ENCODE results near the gene VAPB. TPM values are rescaled to one million over a fixed set of nuclear protein-coding genes. Genes with fewer than 3 reads are reported as not detected.
"Not testable (repeated sequence)": the region's sequence is repeated elsewhere in the genome, so short reads cannot be mapped to it uniquely, and the experiment has no call there.

VAPB gene
- total RNA-seq, 2 donors from 2014 or later: 53.5 to 63.3 TPM

DNA sequence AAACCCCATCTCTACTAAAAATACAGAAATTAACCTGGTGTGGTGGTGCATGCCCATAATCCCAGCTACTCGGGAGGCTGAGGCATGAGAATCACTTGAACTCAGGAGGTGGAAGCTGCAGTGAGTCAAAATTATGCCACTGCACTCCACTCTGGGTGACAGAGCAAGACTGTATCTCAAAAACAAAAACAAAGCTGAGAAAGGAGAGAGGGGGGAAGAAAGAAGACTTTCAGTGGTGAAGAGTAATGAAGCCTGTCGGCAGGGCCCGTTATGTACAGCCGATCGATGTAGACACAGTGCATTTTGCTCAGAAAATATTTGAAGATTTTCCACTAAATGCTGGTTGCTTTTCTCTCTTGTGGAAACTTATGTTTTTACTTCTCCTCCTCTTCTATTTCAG is 13.8 kb downstream of the VAPB start:
- intact Hi-C loops (cut with DNase I, micrococcal nuclease): no loop called here
- DNase-seq: no peak
- ATAC-seq: no peak

DNA sequence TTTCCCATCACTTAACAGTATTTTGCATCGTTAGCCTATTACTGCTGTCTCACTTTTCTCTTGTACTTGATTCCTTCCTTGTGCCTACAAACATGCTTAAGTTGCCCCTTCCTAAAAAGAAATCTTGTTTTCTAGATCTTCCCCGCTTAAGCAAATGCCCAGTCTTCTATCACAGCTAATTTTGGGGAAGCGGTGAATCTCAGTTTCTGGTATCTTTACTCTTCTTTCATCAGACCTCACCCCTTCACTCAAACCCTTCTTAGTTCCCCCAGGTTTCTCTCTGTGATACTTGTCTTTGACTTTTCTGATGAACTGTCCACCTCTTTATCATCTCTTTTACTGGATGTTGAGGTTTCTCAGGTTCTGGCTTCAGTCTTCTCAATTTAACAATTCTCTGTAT is 14.2 kb downstream of the VAPB start:
- intact Hi-C loops (cut with DNase I, micrococcal nuclease): no loop called here
- ATAC-seq (no peak), DNase-seq (no peak)

DNA sequence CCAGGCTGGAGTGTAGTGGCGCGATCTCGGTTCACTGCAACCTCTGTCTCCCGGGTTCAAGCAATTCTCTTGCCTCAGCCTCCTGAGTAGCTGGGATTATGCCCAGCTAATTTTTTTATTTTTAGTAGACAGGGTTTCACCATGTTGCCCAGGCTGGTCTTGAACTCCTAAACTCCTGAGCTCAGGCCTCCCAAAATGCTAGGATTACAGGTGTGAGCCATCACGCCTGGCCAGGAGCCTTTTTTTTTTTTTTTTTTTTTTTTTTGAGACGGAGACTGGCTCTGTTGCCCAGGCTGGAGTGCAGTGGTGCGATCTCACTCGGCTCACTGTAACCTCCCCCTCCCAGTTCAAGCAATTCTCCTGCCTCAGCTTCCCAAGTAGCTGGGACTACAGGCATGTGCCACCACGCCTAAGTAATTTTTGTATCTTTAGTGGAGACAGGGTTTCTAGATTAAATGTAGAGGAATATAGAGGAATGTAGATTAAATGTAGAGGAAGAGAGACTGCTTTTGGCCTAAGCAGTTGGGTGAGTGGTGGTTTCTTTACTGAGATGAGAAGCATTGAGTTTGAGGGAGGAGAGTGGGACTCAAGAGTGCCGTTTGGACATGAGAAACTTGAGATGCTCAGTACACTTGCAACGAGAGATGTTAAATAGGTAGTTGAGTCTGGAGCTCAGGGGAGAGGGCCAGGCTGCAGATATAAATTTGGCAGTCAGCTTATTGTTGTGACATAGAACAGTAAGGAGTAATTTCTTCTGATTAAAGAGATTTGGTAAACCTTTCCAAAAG is 16.7 kb downstream of the VAPB start:
- intact Hi-C loops (cut with DNase I, micrococcal nuclease): no loop called here

DNA sequence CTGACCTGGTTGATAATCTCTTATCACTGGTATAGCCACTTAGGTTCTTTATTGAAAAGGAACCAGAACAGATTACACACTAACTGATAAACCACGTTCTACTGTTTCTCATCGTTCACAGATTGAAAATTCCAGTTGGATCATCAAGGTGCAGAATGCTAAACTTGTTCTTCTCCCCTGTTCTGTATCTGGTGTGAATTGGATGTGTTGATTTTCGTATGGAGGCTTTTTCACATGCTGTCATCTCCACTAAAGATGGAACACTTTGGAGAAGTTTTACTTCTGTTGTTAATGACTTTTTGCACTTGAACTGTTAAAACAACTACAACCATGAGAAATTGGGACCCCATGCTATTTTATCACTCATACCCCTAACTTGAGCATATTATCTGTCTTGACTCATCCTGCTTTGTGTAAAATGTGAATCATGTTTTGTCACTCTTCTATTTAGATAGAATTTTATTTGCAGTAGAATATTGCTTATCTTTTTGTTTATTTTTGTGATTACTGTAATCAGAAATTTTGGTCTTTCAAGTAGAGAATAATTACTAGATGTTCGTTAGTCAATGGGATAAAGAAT is 17.5 kb downstream of the VAPB start:
- intact Hi-C loops (cut with DNase I, micrococcal nuclease): no loop called here
- no peak for ATAC-seq

More for the DNA sequence above, 16.7 kb downstream of the VAPB start:
- DNase-seq: no peak
- ATAC-seq: no peak

DNA sequence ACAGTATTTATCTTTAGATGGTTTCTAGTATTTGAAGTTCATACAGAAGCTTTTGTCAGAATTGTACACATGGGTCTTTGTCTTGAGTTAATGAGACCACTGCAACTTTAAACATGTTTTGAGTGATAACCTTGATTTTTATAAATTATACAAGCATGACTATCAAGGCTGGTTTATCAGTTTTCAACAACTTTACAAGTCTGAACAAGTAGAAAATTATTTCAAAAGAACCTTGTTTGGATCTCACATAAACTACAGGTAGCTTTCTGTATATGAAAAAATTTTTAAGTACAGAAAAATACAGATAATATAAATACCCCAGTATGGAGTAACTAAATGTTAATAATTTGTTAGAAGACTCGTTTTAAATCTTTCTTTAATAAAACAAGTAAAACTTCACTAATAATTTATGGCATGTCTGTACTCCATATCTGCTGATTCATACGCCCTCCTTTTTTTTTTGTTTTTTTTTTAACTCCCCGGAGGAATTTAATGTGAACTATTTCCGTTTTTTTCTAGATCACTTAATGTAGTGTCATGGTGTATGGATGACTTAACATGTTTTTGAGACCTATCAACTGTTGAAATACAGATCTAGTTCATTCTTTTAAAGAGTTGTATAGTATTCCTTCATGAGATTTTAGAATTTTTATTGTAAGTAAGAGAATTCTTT is 18.3 kb downstream of the VAPB start:
- no peak for DNase-seq
- no peak for ATAC-seq
- intact Hi-C loops (cut with DNase I, micrococcal nuclease): no loop called here

More for the DNA sequence above, 17.5 kb downstream of the VAPB start:
- no peak for DNase-seq

DNA sequence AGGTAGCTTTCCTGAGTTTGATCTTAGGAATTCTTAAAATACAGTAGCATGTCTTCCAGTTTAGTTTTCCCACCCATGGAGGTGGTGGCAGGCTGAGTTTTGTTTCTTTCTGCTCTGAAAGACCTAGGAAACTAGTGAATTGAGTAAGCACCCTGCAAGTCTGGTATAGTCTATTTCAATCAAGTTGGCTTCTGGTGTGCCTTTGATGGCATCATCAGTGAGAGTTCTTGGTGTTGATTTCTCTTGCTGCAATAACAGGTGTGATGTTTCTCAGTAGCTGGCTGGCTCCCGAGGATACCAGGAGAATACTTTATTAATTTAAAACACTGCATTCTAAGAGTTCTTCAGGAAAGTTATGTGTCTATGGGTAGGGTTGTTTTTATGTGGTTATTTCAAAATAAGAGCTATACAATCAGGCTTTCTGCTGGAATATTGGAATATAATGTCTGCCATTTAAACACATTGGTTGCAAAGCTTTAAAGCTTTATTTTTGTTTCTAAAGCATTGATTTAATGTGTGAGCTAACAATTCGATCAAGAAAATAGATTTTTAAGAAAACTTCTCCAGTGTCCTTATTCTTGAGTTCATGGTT is 19.0 kb downstream of the VAPB start:
- DNase-seq (no peak), ATAC-seq (no peak)
- intact Hi-C loops (cut with DNase I, micrococcal nuclease): no loop called here

DNA sequence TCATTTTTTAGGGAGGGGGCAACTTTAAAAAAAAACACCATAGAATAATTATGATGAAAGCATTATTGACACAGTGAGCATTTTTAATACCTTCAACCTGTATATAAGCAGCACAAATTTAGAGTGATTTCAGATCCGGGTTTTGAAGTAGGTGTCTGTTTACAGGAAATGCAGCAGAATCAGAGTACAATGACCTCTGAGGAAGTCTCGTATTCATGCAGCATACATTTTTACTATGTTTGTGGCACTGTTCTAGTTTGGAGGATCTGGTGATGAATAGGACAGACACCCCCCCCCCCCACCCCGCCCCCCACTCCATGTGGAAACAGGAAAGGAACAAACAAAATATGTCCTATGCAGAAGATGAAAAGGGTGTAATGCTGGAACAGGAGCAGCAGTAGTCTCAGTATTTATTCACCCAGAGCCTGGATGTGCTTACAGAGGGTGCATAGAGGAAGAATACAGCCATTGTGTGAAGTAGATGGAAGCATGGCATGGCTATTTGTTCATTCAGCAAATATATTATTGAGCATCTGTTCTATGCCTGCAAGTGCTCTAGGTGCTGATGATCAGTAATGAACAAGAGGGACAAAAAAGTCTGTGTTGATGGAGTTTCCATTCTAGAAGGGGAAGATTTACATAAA is 19.7 kb downstream of the VAPB start:
- ATAC-seq: peak; percentile 75
- no peak for DNase-seq
- intact Hi-C loops (cut with DNase I, micrococcal nuclease): no loop called here

DNA sequence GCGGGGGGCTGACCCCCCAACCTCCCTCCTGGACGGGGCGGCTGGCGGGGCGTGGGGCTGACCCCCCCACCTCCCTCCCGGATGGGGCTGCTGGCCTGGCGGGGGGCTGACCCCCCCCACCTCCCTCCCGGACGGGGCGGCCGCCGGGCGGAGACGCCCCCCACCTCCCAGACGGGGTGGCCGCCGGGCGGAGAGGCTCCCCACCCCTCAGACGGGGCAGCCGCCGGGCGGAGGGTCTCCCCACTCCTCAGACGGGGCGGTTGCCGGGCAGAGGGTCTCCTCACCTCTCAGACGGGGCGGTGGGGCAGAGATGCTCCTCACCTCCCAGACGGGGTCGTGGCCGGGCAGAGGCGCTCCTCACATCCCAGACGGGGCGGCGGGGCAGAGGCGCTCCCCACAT is 25.2 kb downstream of the VAPB start:
- ATAC-seq; DNase-seq; intact Hi-C loops (cut with DNase I, micrococcal nuclease): not testable (repeated sequence)

DNA sequence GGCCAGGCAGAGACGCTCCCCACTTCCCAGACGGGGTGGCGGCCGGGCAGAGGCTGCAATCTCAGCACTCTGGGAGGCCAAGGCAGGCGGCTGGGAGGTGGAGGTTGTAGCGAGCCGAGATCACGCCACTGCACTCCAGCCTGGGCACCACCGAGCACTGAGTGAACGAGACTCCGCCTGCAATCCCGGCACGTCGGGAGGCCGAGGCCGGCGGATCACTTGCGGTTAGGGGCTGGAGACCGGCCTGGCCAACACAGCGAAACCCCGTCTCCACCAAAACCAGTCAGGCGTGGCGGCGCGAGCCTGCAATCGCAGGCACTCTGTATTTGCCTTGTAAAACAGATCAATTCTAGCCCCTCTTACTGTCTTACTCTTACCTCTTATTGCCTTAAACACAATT is 25.8 kb downstream of the VAPB start:
- intact Hi-C loops (cut with DNase I, micrococcal nuclease); DNase-seq; ATAC-seq: not testable (repeated sequence)

DNA sequence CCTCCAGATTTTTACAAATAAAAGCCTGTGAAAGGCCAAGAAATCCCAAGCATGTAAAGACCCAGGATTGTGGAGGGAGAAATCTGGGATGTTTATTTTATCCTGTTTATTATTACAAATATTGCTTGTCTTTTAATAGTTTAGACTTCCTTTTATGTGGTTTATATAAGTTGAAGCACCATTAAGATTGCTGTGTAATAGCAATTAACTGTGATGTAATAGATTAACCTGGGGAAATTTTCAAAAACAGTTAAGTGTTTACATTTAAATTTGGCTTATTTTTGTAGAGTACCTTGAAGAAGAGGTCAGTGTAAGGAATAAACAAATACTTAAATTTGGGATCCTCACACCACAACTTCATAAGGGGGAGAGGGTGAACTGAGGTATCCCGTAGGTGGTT is 27.0 kb downstream of the VAPB start:
- intact Hi-C loops (cut with DNase I, micrococcal nuclease): no loop called here
- DNase-seq: no peak
- no peak for ATAC-seq

DNA sequence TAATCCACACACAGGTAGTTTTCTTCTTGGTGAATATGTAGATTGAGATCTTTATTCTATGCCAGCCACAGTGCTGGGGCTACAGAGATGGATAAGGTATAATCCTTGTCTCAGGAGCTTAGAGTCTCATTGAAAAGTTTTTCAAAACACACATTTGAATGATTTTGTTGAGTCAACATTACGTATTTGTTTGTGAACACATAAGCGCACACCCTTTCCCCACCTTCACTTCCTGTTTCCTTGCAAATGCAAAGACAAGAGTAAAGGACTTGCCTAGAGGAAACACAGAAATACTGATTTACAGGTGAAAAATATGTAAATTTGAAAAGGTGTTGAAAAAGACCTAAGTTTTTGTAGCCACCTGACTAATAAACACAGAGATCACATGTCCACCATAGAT is 27.8 kb downstream of the VAPB start:
- no peak for DNase-seq
- intact Hi-C loops (cut with DNase I, micrococcal nuclease): no loop called here
- peak; percentile 74 for ATAC-seq

DNA sequence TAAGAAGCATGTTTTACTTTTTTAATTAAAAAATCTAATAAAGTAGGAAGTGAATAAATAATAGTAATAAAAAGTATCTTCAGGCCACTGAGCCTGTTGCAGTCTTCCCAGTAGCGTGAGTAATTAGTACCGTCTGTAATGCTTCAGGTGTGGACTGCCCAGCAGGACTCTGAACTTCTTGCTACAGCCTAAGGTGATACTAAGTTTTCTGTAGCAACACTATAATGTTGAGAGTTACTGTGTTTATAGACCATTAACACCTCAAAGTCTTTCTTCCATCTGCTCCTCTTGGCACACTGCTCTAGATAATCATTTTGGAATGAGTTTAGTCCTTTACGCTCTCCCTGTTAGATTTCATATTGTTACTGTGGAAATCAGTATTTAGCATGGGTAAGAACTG is 28.4 kb downstream of the VAPB start:
- ATAC-seq (peak; percentile 79), DNase-seq (no peak)
- intact Hi-C loops (cut with DNase I, micrococcal nuclease): no loop called here

DNA sequence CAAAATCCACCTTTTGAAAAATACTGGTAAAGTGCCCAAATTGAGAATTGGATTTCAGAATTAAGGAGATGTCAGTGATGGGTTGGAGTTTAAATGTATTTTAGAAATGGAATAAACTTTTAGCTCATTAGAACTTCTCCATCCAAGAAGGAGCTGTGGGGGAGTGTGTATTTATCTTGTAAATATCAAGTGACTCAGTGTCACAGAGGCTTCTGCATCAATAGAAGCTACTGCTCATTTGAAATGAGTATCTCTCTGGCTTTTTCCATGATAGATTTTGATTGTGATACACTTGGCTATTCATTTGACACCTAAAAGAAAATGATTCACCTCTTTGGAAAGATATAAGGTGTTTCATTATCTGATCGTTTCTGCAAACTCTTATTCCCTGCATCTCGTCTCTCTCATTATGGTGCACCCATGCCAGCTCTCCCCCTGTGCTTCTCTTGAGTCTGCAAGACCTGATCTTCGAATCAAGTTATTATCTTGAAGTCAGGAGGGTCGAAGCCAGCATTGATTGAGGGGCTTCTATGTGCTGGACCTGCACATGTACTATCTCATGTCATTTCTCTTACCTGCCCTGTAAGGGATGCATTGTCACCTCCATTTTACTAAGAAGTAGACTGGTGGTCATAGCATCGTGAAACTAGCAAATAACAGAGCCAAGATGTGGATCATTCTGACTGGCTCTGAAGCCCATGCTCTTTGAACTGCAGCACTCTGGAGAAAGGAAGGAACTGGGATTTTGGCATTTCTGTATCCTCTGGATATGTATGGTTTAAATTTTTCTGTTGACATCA is 30.1 kb downstream of the VAPB start:
- DNase-seq (no peak), ATAC-seq (no peak)
- intact Hi-C loops (cut with DNase I, micrococcal nuclease): no loop called here

DNA sequence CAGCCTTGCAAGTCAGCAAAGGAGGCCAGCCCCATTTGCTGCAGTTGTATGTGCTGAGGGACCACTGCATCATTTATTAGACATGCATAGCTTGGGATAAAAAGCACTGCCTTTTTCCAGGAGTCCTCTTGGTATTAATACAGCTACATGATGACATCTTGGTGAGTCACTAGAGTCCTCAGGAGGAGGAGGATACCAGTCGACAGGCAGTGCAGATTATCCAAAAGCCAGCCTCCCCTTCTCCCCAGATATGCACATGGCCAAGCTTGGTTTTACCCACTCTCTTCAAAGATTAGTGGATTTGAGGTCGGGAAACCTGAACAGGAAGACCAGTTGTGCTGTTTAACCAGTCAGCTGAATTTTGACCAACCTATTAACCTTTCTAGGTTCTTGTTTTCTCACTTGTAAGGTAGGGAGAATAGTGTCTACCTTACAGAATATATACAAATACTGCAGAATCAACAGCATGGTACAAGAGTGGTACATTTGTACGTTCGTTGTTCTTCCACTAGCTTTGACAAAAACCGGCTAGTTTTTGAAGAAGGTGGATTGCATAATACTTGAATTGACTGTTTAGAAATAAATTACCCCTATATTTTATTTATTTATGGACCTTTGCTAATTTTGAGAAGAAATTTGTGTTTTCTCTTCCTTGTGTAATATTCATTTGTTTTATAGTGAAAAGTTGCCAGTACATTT is 31.9 kb downstream of the VAPB start:
- DNase-seq (no peak), ATAC-seq (no peak)
- intact Hi-C loops (cut with DNase I, micrococcal nuclease): no loop called here

DNA sequence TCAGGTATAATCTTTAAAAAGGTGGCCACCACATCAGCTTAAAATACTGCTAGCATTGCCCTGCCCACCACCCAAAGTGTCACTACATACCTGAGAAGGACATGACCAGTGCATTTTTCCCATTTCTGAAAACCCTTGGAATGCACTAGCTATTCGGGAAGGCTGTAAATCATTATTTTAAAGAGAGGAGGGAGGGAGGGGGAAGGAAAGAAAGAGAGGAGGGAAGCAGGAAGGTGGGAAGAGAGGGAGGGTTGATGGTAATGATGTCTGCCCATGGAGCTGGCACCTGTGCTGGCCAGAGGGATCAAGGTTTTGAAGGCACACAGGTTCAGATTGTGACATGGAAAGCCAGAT is 32.4 kb downstream of the VAPB start:
- intact Hi-C loops (cut with DNase I, micrococcal nuclease): no loop called here
- ATAC-seq: no peak
- DNase-seq: no peak

DNA sequence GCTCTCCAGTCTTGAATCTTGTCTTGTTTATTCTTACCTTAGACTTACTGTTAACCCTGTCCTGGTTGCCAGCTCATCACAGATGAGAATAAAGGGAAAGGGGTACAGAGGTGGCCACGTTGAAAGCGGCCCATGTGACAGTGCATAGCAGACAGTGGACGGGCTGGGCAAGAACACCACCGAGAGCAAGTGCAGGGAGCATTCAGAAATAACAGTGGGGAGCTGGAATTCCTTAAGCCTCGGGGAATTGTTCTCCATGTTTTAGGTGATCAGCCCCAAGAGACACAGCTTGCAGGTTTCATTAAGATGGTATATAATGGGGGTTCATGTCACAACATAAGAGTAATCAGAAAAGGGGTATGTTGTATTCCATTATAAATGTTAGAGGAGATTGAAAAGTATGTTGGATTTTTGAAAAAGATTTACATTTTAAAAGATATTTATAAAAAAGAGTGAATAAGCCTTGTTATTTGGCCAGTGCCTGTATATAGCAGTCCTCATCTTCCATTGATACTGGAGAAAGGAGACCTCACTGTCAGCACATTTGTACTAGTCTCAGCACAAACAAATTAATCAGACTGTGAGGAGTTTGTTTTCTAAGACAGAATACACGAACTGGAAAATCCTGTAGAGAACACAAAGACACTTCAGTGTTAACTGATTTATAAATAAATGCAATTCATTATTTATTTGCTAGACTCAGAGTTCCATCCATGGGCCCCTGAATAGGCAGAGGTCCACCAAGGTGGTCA is 35.4 kb downstream of the VAPB start:
- intact Hi-C loops (cut with DNase I, micrococcal nuclease): no loop called here
- ATAC-seq (no peak), DNase-seq (no peak)

DNA sequence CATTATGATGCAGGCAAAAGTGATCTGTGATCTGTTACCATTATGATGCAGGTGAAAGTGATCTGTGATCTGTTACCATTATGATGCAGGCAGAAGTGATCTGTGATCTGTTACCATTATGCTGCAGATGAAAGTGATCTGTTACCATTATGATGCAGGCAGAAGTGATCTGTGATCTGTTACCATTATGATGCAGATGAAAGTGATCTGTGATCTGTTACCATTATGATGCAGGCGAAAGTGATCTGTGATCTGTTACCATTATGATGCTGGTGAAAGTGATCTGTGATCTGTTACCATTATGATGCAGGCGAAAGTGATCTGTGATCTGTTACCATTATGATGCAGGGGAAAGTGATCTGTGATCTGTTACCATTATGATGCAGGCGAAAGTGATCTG is 38.5 kb downstream of the VAPB start:
- ATAC-seq; intact Hi-C loops (cut with DNase I, micrococcal nuclease); DNase-seq: not testable (repeated sequence)
